HepG2 (cell line): ENCODE data around the gene ZNF771. TPM values are rescaled to one million over a fixed set of nuclear protein-coding genes. Genes with fewer than 3 reads are reported as not detected.

Experiments used
- BCLAF1 ChIP-seq: fragments of 450-650 bp; IDR thresholded peaks from 2 replicates; pipeline ENCODE4 v1.6.1; 2017; ENCODE audit warnings: mild to moderate bottlenecking
- CREM ChIP-seq, 2 experiments: sonication (generic) in 1 of 2; formaldehyde crosslinking in 1 of 2; IDR thresholded peaks; 2 replicates each; pipeline versions ENCODE4 v1.4.0 to v1.6.1; 2016 to 2020; ENCODE audit warnings: antibody characterized with exemption in 1 of 2, mild to moderate bottlenecking in 1 of 2, missing genetic modification reagents in 1 of 2
- EEA1 ChIP-seq: sonication (generic); formaldehyde crosslinking; IDR thresholded peaks from 2 replicates; pipeline ENCODE4 v1.5.1; 2020; ENCODE audit warnings: mild to moderate bottlenecking, missing genetic modification reagents, borderline replicate concordance
- ERF ChIP-seq: IDR thresholded peaks from 2 replicates; pipeline ENCODE4 v1.6.1; 2018; ENCODE audit warnings: missing biosample characterization, missing genetic modification reagents
- GATAD1 ChIP-seq: IDR thresholded peaks from 2 replicates; pipeline ENCODE4 v1.6.1; 2016; ENCODE audit warnings: missing genetic modification reagents, missing compliant biosample characterization
- MIXL1 ChIP-seq: IDR thresholded peaks from 2 replicates; pipeline ENCODE4 v1.6.1; 2016
- NCOA5 ChIP-seq: sonication (generic); formaldehyde crosslinking; IDR thresholded peaks from 2 replicates; pipeline ENCODE4 v1.4.0; 2020; ENCODE audit warnings: missing genetic modification reagents
- NFRKB ChIP-seq: fragments of 450-650 bp; IDR thresholded peaks from 2 replicates; pipeline ENCODE4 v1.6.1; 2017
- NFYC ChIP-seq: IDR thresholded peaks from 2 replicates; pipeline ENCODE4 v1.6.1; 2016; ENCODE audit warnings: missing genetic modification reagents, missing compliant biosample characterization
- NONO ChIP-seq, 2 experiments: fragments of 450-650 bp in 1 of 2; sonication (generic) in 1 of 2; formaldehyde crosslinking in 1 of 2; IDR thresholded peaks in 1 of 2; conservative IDR thresholded peaks in 1 of 2; 2 replicates each; pipeline versions ENCODE4 v1.6.1 to v1.8.0; 2017 to 2022; ENCODE audit warnings: mild to moderate bottlenecking in 1 of 2, missing genetic modification reagents in 1 of 2, moderate library complexity in 1 of 2
- PAXIP1 ChIP-seq: sonication (generic); formaldehyde crosslinking; conservative IDR thresholded peaks from 2 replicates; pipeline ENCODE4 v1.4.0; 2020; ENCODE audit warnings: mild to moderate bottlenecking, missing genetic modification reagents, moderate library complexity
- POGZ ChIP-seq: sonication (generic); formaldehyde crosslinking; IDR thresholded peaks from 2 replicates; pipeline ENCODE4 v1.4.0; 2020; ENCODE audit warnings: mild to moderate bottlenecking, missing genetic modification reagents
- SAP130 ChIP-seq: IDR thresholded peaks from 2 replicates; pipeline ENCODE4 v1.6.1; 2016; ENCODE audit warnings: low read depth
- SSRP1 ChIP-seq: IDR thresholded peaks from 2 replicates; pipeline ENCODE4 v1.6.1; 2016; ENCODE audit warnings: control low read depth
- ZEB1 ChIP-seq: IDR thresholded peaks from 2 replicates; pipeline ENCODE4 v1.6.1; 2012; ENCODE audit warnings: mild to moderate bottlenecking, low read depth, inconsistent platforms; ENCODE audit not compliant: insufficient replicate concordance
- ZFX ChIP-seq: sonication (generic); formaldehyde crosslinking; IDR thresholded peaks from 2 replicates; pipeline ENCODE4 v1.4.0; 2020; ENCODE audit warnings: mild to moderate bottlenecking, low read depth, missing genetic modification reagents, moderate library complexity
- ZNF605 ChIP-seq: sonication (generic); formaldehyde crosslinking; IDR thresholded peaks from 2 replicates; pipeline ENCODE4 v1.8.0; 2022; ENCODE audit warnings: mild to moderate bottlenecking, missing genetic modification reagents
- ZNF687 ChIP-seq: sonication (generic); formaldehyde crosslinking; IDR thresholded peaks from 2 replicates; pipeline ENCODE4 v1.5.1; 2020; ENCODE audit warnings: mild to moderate bottlenecking, missing genetic modification reagents, moderate library complexity
- ZNF75D ChIP-seq: sonication (generic); formaldehyde crosslinking; IDR thresholded peaks from 2 replicates; pipeline ENCODE4 v1.8.1; 2023; ENCODE audit warnings: missing genetic modification reagents, mild to moderate bottlenecking, borderline replicate concordance
- ZNF788 ChIP-seq: sonication (generic); formaldehyde crosslinking; IDR thresholded peaks from 2 replicates; pipeline ENCODE4 v1.5.0; 2020; ENCODE audit warnings: mild to moderate bottlenecking, missing genetic modification reagents, borderline replicate concordance
- polyA plus RNA-seq, 8 experiments: library from polyadenylated mRNA; depleted of rRNA in 3 of 8; stranded (reverse) in 7 of 8; unstranded in 1 of 8; fragments of >200 nt; fragmentation: Illumina TruSeq in 4 of 8; extraction: Trizol in 4 of 8; gene quantifications; 2 replicates each; pipeline versions ENCODE4 v1.2.1 to v1.2.3, GENCODE V29; 2011 to 2016; ENCODE audit warnings: low read depth in 4 of 8, missing spikeins in 1 of 8, mixed read lengths in 1 of 8; ENCODE audit not compliant: insufficient read depth in 1 of 8
- total RNA-seq, 5 experiments: library from RNA; depleted of rRNA; stranded (reverse); fragments of >200 nt; fragmentation: Illumina TruSeq; extraction: Trizol; gene quantifications; 2 replicates each; pipeline ENCODE4 v1.2.3, GENCODE V29; 2016; ENCODE audit warnings: low read depth in 1 of 5

The ZNF771 gene
- total and polyA plus RNA-seq, 2 of the 13 experiments (the other 11 are each of a cell fraction or from before 2014, with no cell fraction given), result 5.0 to 11.8 TPM

GRCh38 chr16:30437511-30438046, 30.2 kb downstream of the ZNF771 start (continued):
- TF ChIP-seq SAP130, result peak; percentile 53
- TF ChIP-seq NCOA5, result no peak
- peak; percentile 10; the same call in 1 of the 2 replicates for TF ChIP-seq ERF (CRISPR knock-in tag)
- no peak for TF ChIP-seq BCLAF1
- peak; percentile 92 for TF ChIP-seq PAXIP1
- TF ChIP-seq NONO (IDR thresholded peaks at IDR 0.05), result no peak
- TF ChIP-seq NONO (CRISPR knock-in tag; conservative IDR thresholded peaks at IDR 0.05), result peak; percentile 36; the same call in 1 of the 2 replicates
- TF ChIP-seq GATAD1 (CRISPR knock-in tag), result no peak
- no peak for TF ChIP-seq ZNF75D (CRISPR knock-in tag)
- 0 out of 2 replicates have a peak, but pooled peaks have one; percentile 59 for TF ChIP-seq SSRP1
- no peak for TF ChIP-seq ZNF788 (CRISPR knock-in tag)
- peak; percentile 67 for TF ChIP-seq POGZ
- peak; percentile 68; the same call in 1 of the 2 replicates for TF ChIP-seq EEA1
- no peak for TF ChIP-seq NFRKB
- TF ChIP-seq MIXL1 (CRISPR knock-in tag), result 0 out of 2 replicates have a peak, but pooled peaks have one; percentile 50
- TF ChIP-seq ZNF605, result peak; percentile 94
- TF ChIP-seq NFYC (CRISPR knock-in tag), result no peak
- TF ChIP-seq CREM (IDR thresholded peaks at IDR 0.05), result peak; percentile 42; the same call in 1 of the 2 replicates
- TF ChIP-seq CREM (CRISPR knock-in tag; IDR thresholded peaks at IDR 0.05), result no peak
- TF ChIP-seq ZFX, result peak; percentile 36; the same call in 1 of the 2 replicates
- peak; percentile 89 for TF ChIP-seq ZEB1
- no peak for TF ChIP-seq ZNF687
